Activated naive CD8-positive, alpha-beta T cell treated with anti-CD3 and anti-CD28 coated beads, Interleukin-2, amount 50 U/mL, for 16 hours (primary cell): ENCODE data around the gene ERMARD.

Experiments
- DNase-seq: peaks from one replicate; pipeline ENCODE4 v3.0.0-alpha.2; 2020; ENCODE audit warnings: low read depth, low spot score

Gene ERMARD

GRCh38 chr6:169751242-169752073 lies at the start of gene ERMARD, which contains the start of gene DYNLT2:
Gene ERMARD (plus strand): TSS chr6:169751622. CDS start chr6:169751658, 36 bp downstream.
Gene DYNLT2 (minus strand): TSS chr6:169751572. CDS start chr6:169751458, 114 bp downstream.
- peak; percentile 81 for DNase-seq

GRCh38 chr6:169701954-169702839 lies 49.2 kb upstream of the ERMARD start, which contains the start of the genes C6orf120 and WDR27:
Gene C6orf120 (plus strand): TSS chr6:169702126. CDS start chr6:169702460, 334 bp downstream.
Gene WDR27 (minus strand): TSS chr6:169702029. CDS start chr6:169689005, 13,024 bp downstream.
- DNase-seq, result peak; percentile 95

- no peak for DNase-seq
These were observed 48.6 kb upstream of the ERMARD start for GRCh38 chr6:169702840-169703246.

- DNase-seq, result no peak
These were observed 43.6 kb upstream of the ERMARD start for GRCh38 chr6:169707772-169708171.

- DNase-seq, result no peak
These were observed 42.1 kb upstream of the ERMARD start for GRCh38 chr6:169709293-169709692.

- DNase-seq, result no peak
These were observed 41.4 kb upstream of the ERMARD start for GRCh38 chr6:169710009-169710408.

GRCh38 chr6:169714178-169714577 lies 37.2 kb upstream of the ERMARD start:
- DNase-seq, result no peak

- DNase-seq, result no peak
These were observed 36.8 kb upstream of the ERMARD start for GRCh38 chr6:169714595-169714994.

- no peak for DNase-seq
These were observed 32.3 kb upstream of the ERMARD start for GRCh38 chr6:169719117-169719516.

- no peak for DNase-seq
These were observed 31.1 kb upstream of the ERMARD start for GRCh38 chr6:169720207-169720855.

- no peak for DNase-seq
These were observed 28.8 kb upstream of the ERMARD start for GRCh38 chr6:169722362-169723199.

- peak; percentile 39 for DNase-seq
These were observed 28.1 kb upstream of the ERMARD start for GRCh38 chr6:169723200-169723909.

GRCh38 chr6:169723991-169724493 lies 27.4 kb upstream of the ERMARD start:
- DNase-seq, result no peak

GRCh38 chr6:169724494-169725124 lies 26.8 kb upstream of the ERMARD start, which contains the start of gene PHF10:
Gene PHF10 (minus strand): TSS chr6:169724500. CDS start chr6:169723931, 569 bp downstream.
- DNase-seq, result peak; percentile 55

GRCh38 chr6:169725125-169726048 lies 26.0 kb upstream of the ERMARD start:
- DNase-seq, result no peak

GRCh38 chr6:169726049-169726400 lies 25.4 kb upstream of the ERMARD start:
- DNase-seq, result no peak

GRCh38 chr6:169726963-169727362 lies 24.5 kb upstream of the ERMARD start:
- DNase-seq, result no peak

- DNase-seq, result no peak
These were observed 21.5 kb upstream of the ERMARD start for GRCh38 chr6:169729961-169730360.
